Measurements from ENCODE around the gene PRKN.

Gene PRKN

DNA sequence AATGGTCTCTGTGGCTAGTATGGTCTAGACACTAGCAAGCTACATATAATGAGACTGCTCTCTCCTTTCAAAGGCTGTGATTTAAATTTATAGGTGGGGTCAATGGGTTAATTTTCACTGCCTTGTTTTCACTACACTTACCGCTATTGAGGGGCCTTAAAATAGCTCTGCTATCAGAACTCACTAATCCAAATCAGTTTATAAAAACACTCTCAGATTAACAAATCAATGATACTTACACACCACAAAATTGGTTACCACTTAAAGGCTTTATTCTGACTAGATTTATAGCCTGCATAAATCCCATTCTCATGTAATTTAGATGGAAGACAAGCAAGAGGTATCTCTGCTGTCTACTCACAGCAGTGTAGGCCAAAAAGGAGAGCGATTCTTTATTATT is 1140.7 kb downstream of the PRKN start:
- H3K27ac ChIP-seq (ENCODE audit: insufficient read depth, low read depth, low read length, poor library complexity, severe bottlenecking): no peak overlapping the region
- H3K36me3 ChIP-seq (ENCODE audit: control insufficient read depth, insufficient read depth, low read length): no peaks in the 10 kb centered on the region
- WGBS, 2 experiments: 78 to 86% methylated on average over 1 to 2 of the region's 2 CpGs

DNA sequence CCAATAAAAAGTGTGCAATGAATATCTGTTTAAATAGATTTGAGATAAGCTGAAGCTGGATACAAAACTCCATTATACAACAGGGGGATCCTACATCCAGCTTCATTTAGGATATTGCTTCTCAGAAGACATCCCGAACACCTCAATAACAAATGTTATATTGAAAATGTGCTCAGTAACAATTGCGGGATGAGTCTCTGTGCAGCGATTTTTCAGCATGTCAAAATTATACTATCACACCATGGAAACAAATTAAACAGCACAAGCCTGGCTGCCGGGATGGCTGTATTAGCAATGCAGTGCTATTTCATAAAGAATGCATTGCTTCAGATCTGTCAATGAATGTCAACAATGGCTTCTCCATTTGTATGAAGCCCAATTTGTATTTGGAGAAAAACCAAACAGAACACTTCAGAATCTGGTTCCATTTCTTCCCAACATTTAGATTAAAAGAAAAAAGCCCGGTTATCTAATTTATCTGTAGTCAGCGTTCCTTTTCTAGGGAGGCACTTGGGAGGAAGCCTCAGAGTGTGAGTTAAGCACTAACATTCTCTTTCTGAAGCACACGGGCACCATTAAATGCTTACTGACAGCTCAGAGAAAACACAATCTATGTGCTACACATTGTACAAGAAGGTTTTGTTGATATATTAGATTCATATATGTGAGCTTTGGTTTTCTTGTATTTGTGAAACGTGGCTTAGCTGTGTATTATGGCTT is 1142.8 kb downstream of the PRKN start:
- H3K9me3 ChIP-seq (ENCODE audit: control insufficient read depth, low read length): no peaks in the 10 kb centered on the region
- no peaks in the 10 kb centered on the region for H3K27me3 ChIP-seq (ENCODE audit: control insufficient read depth, insufficient read depth, low read length, poor library complexity, severe bottlenecking)
- H3K4me3 ChIP-seq (ENCODE audit: insufficient read depth, low read depth, low read length): no peak overlapping the region
- WGBS, 2 experiments: 94% methylated on average over 7 to 8 of the region's 8 CpGs
- H3K4me1 ChIP-seq (ENCODE audit: control insufficient read depth, insufficient read depth, low read length): no peaks in the 10 kb centered on the region
- no peaks in the 10 kb centered on the region for H3K36me3 ChIP-seq (ENCODE audit: control insufficient read depth, insufficient read depth, low read length)
- no peak overlapping the region for H3K27ac ChIP-seq (ENCODE audit: insufficient read depth, low read depth, low read length, poor library complexity, severe bottlenecking)

More for the DNA sequence above, 1140.7 kb downstream of the PRKN start:
- Histone ChIP-seq H3K4me3 (ENCODE audit: insufficient read depth, low read depth, low read length) (no peak overlapping the region), H3K27me3 (ENCODE audit: control insufficient read depth, insufficient read depth, low read length, poor library complexity, severe bottlenecking) (no peaks in the 10 kb centered on the region), H3K9me3 (ENCODE audit: control insufficient read depth, low read length) (no peaks in the 10 kb centered on the region), H3K4me1 (ENCODE audit: control insufficient read depth, insufficient read depth, low read length) (no peaks in the 10 kb centered on the region)

DNA sequence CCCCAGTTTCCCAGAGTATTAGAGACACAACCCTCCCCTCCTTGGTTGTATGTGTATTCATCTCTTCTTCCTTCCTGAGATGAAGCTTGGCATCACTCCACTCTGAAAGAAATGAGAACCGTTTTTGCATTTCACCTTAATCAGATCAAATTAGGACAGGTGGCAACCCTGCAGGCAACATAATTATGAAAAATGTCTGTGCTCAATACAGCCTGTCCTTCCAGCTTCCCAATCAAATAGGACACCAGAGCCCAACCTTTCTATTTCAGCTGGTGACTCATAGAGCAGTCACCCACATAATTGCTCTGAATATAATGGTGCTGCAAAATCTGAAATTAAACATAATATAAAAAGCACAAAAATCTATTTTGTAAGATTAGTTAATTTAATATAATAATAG is 1143.5 kb downstream of the PRKN start:
- Histone ChIP-seq H3K27me3 (ENCODE audit: control insufficient read depth, insufficient read depth, low read length, poor library complexity, severe bottlenecking) (no peaks in the 10 kb centered on the region), H3K4me1 (ENCODE audit: control insufficient read depth, insufficient read depth, low read length) (no peaks in the 10 kb centered on the region), H3K36me3 (ENCODE audit: control insufficient read depth, insufficient read depth, low read length) (no peaks in the 10 kb centered on the region), H3K9me3 (ENCODE audit: control insufficient read depth, low read length) (no peaks in the 10 kb centered on the region), H3K4me3 (ENCODE audit: insufficient read depth, low read depth, low read length) (no peak overlapping the region), H3K27ac (ENCODE audit: insufficient read depth, low read depth, low read length, poor library complexity, severe bottlenecking) (no peak overlapping the region)
- 93 to 95% methylated on average over 1 of the region's 1 CpG for WGBS, 2 experiments

DNA sequence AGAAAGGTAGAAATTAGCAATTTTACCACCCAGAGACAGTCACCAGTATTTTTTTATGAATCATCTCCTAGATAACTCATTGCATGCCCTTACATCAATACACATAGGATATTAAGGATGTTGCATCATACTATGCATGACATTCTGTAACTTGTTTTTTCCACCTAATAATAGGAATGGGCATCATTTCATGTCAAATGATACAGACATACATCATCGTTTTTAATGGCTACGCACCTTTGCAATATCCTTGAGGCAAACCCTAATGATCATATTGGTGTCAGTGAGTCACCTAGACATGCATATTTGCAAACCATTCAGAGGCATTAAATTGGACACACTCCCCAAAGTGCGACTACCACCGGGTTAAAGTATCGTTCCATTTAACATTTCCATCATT is 1144.0 kb downstream of the PRKN start:
- no peaks in the 10 kb centered on the region for H3K36me3 ChIP-seq (ENCODE audit: control insufficient read depth, insufficient read depth, low read length)
- 95 to 96% methylated on average over 5 of the region's 5 CpGs for WGBS, 2 experiments
- no peaks in the 10 kb centered on the region for H3K9me3 ChIP-seq (ENCODE audit: control insufficient read depth, low read length)
- H3K27me3 ChIP-seq (ENCODE audit: control insufficient read depth, insufficient read depth, low read length, poor library complexity, severe bottlenecking): no peaks in the 10 kb centered on the region
- H3K4me1 ChIP-seq (ENCODE audit: control insufficient read depth, insufficient read depth, low read length): no peaks in the 10 kb centered on the region
- H3K27ac ChIP-seq (ENCODE audit: insufficient read depth, low read depth, low read length, poor library complexity, severe bottlenecking): no peak overlapping the region
- H3K4me3 ChIP-seq (ENCODE audit: insufficient read depth, low read depth, low read length): no peak overlapping the region

DNA sequence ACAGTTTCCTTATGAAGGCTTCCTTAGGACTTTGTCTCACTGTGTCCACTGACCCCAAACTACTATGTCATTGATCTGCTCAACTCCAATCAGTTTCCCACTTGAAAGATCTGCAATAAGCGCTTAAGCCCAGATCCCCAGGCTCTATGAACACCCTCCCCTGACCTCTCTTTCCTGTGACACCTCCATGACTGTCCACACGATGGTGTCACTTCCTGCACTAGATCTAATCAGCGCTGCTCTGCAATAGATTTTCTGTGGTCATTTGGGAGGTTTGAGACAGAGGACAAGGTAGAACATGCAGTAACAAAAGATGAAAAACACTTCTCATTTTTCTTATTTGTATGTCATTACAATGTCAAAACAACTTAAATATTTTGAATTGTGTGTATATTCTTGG is 1149.1 kb downstream of the PRKN start:
- no peaks in the 10 kb centered on the region for H3K36me3 ChIP-seq (ENCODE audit: control insufficient read depth, insufficient read depth, low read length)
- no peak overlapping the region for H3K4me3 ChIP-seq (ENCODE audit: insufficient read depth, low read depth, low read length)
- no peaks in the 10 kb centered on the region for H3K9me3 ChIP-seq (ENCODE audit: control insufficient read depth, low read length)
- H3K4me1 ChIP-seq (ENCODE audit: control insufficient read depth, insufficient read depth, low read length): peaks cover 4% of the 10 kb centered on the region
- H3K27ac ChIP-seq (ENCODE audit: insufficient read depth, low read depth, low read length, poor library complexity, severe bottlenecking): no peak overlapping the region
- 60 to 67% methylated on average over 3 of the region's 3 CpGs for WGBS, 2 experiments
- H3K27me3 ChIP-seq (ENCODE audit: control insufficient read depth, insufficient read depth, low read length, poor library complexity, severe bottlenecking): no peaks in the 10 kb centered on the region

DNA sequence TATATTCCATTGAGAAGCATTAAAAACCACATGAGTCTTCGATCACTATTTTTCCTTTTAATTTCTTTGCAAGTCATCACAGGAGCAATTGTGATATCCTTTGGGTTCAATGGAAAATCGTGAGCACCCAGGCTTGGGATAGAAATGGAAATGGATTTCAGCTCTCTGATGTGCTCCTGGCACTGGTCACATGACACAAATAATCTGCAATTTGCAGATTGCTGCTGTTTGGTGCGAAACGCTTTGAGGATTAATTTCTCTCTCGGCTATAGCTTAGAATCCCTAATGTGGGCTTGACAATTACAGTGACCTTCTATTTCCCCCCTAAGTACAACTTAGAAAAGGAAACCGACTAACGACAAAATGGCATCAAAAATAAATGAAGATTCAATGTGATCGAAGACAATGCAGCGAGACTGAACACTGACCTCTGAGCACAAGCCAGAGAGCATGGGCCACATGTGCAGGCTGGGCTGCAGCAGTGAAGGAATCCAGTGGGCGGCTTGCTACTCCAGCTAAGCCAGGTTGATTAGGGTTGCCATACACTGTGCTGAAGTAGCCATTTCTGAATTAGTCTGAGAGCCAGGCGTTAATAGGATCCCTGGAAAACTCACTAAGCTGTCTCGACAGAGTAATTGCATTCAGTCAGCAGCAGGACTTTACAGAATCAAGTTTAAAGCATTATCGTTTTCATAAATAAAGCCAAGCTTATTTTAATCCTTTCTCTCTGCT is 1151.9 kb downstream of the PRKN start:
- H3K4me1 ChIP-seq (ENCODE audit: control insufficient read depth, insufficient read depth, low read length): peaks cover 4% of the 10 kb centered on the region
- whole genome bisulfite sequencing, 2 experiments: 89 to 90% methylated on average over 12 to 13 of the region's 13 CpGs
- no peak overlapping the region for H3K27ac ChIP-seq (ENCODE audit: insufficient read depth, low read depth, low read length, poor library complexity, severe bottlenecking)
- no peaks in the 10 kb centered on the region for H3K9me3 ChIP-seq (ENCODE audit: control insufficient read depth, low read length)
- no peak overlapping the region for H3K4me3 ChIP-seq (ENCODE audit: insufficient read depth, low read depth, low read length)
- no peaks in the 10 kb centered on the region for H3K36me3 ChIP-seq (ENCODE audit: control insufficient read depth, insufficient read depth, low read length)
- H3K27me3 ChIP-seq (ENCODE audit: control insufficient read depth, insufficient read depth, low read length, poor library complexity, severe bottlenecking): no peaks in the 10 kb centered on the region

GRCh38 chr6:161568885-161569456 is 1158.6 kb downstream of the PRKN start:
- no peaks in the 10 kb centered on the region for H3K4me1 ChIP-seq (ENCODE audit: control insufficient read depth, insufficient read depth, low read length)
- H3K4me3 ChIP-seq (ENCODE audit: insufficient read depth, low read depth, low read length): no peak overlapping the region
- no peak overlapping the region for H3K27ac ChIP-seq (ENCODE audit: insufficient read depth, low read depth, low read length, poor library complexity, severe bottlenecking)
- no peaks in the 10 kb centered on the region for H3K36me3 ChIP-seq (ENCODE audit: control insufficient read depth, insufficient read depth, low read length)
- no peaks in the 10 kb centered on the region for H3K27me3 ChIP-seq (ENCODE audit: control insufficient read depth, insufficient read depth, low read length, poor library complexity, severe bottlenecking)
- 82 to 84% methylated on average over 6 of the region's 6 CpGs for WGBS, 2 experiments
- no peaks in the 10 kb centered on the region for H3K9me3 ChIP-seq (ENCODE audit: control insufficient read depth, low read length)

DNA sequence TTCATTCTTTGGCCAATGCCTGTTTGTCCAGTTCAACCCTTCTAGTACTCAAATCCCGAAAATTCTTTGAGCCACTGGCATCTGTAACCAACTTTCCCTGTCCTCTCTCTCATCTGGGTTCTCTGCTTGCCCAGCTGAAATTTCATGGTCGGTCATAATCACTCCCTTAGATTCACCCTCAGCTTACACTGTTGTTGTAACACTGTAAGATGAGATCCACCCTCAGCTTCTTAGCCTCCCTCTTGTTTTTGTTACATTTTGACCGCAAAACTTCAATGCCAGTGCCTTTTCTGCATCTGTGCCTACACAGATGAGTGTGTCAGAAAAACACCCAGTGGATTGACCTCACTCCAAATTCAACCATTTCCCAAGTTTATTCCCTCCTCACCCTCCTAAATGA is 1162.6 kb downstream of the PRKN start:
- no peaks in the 10 kb centered on the region for H3K9me3 ChIP-seq (ENCODE audit: control insufficient read depth, low read length)
- H3K27ac ChIP-seq (ENCODE audit: insufficient read depth, low read depth, low read length, poor library complexity, severe bottlenecking): no peak overlapping the region
- 92 to 94% methylated on average over 3 of the region's 3 CpGs for WGBS, 2 experiments
- no peaks in the 10 kb centered on the region for H3K36me3 ChIP-seq (ENCODE audit: control insufficient read depth, insufficient read depth, low read length)
- H3K27me3 ChIP-seq (ENCODE audit: control insufficient read depth, insufficient read depth, low read length, poor library complexity, severe bottlenecking): no peaks in the 10 kb centered on the region
- no peak overlapping the region for H3K4me3 ChIP-seq (ENCODE audit: insufficient read depth, low read depth, low read length)
- no peaks in the 10 kb centered on the region for H3K4me1 ChIP-seq (ENCODE audit: control insufficient read depth, insufficient read depth, low read length)

GRCh38 chr6:161561908-161562307 is 1165.7 kb downstream of the PRKN start:
- no peak overlapping the region for H3K4me3 ChIP-seq (ENCODE audit: insufficient read depth, low read depth, low read length)
- H3K9me3 ChIP-seq (ENCODE audit: control insufficient read depth, low read length): no peaks in the 10 kb centered on the region
- H3K36me3 ChIP-seq (ENCODE audit: control insufficient read depth, insufficient read depth, low read length): no peaks in the 10 kb centered on the region
- no peaks in the 10 kb centered on the region for H3K27me3 ChIP-seq (ENCODE audit: control insufficient read depth, insufficient read depth, low read length, poor library complexity, severe bottlenecking)
- H3K27ac ChIP-seq (ENCODE audit: insufficient read depth, low read depth, low read length, poor library complexity, severe bottlenecking): no peak overlapping the region
- WGBS, 2 experiments: 90 to 92% methylated on average over 9 of the region's 9 CpGs
- H3K4me1 ChIP-seq (ENCODE audit: control insufficient read depth, insufficient read depth, low read length): no peaks in the 10 kb centered on the region

- Histone ChIP-seq H3K9me3 (ENCODE audit: control insufficient read depth, low read length) (no peaks in the 10 kb centered on the region), H3K4me3 (ENCODE audit: insufficient read depth, low read depth, low read length) (no peak overlapping the region), H3K27ac (ENCODE audit: insufficient read depth, low read depth, low read length, poor library complexity, severe bottlenecking) (no peak overlapping the region), H3K27me3 (ENCODE audit: control insufficient read depth, insufficient read depth, low read length, poor library complexity, severe bottlenecking) (no peaks in the 10 kb centered on the region), H3K4me1 (ENCODE audit: control insufficient read depth, insufficient read depth, low read length) (no peaks in the 10 kb centered on the region), H3K36me3 (ENCODE audit: control insufficient read depth, insufficient read depth, low read length) (no peaks in the 10 kb centered on the region)
- WGBS, 2 experiments: 87 to 89% methylated on average over 9 of the region's 9 CpGs
These were observed 1170.0 kb downstream of the PRKN start for GRCh38 chr6:161557333-161558107.
